ENCODE measurements around the gene ARHGEF16. TPM values are rescaled to one million over a fixed set of nuclear protein-coding genes. Genes with fewer than 3 reads are reported as not detected.
A peak's percentile ranks its signal among the peaks of the same experiment; 100 is the strongest.

The ARHGEF16 gene
- total RNA-seq, 1 donor from 2014 or later: 10.6 TPM

- H3K27me3 ChIP-seq (ENCODE audit: low read depth): no peaks in the 10 kb centered on the region
- TF ChIP-seq CTCF (IDR thresholded peaks at IDR 0.05): no peak
Measured at GRCh38 chr1:3515272-3515671, 60.8 kb downstream of the ARHGEF16 start.

GRCh38 chr1:3515774-3516480, 61.5 kb downstream of the ARHGEF16 start:
- H3K4me1 ChIP-seq: no peaks in the 10 kb centered on the region
- TF ChIP-seq CTCF (IDR thresholded peaks at IDR 0.05): no peak
- no peak overlapping the region for H3K4me3 ChIP-seq
- DNase-seq (no peak), ATAC-seq (no peak)
- H3K27ac ChIP-seq: no peak overlapping the region
- H3K36me3 ChIP-seq: peaks cover 15% of the 10 kb centered on the region
- H3K9me3 ChIP-seq: no peaks in the 10 kb centered on the region
- intact Hi-C loops (cut with DNase I): no loop called here
- no peaks in the 10 kb centered on the region for H3K27me3 ChIP-seq (ENCODE audit: low read depth)

More at GRCh38 chr1:3515272-3515671, 60.8 kb downstream of the ARHGEF16 start:
- no peak overlapping the region for H3K27ac ChIP-seq
- intact Hi-C loops (cut with DNase I): no loop called here
- DNase-seq (no peak), ATAC-seq (no peak)
- no peaks in the 10 kb centered on the region for H3K4me1 ChIP-seq
- H3K4me3 ChIP-seq: no peak overlapping the region
- H3K36me3 ChIP-seq: peaks cover 15% of the 10 kb centered on the region
- no peaks in the 10 kb centered on the region for H3K9me3 ChIP-seq

- no peak overlapping the region for H3K27ac ChIP-seq
- no peak for TF ChIP-seq CTCF (IDR thresholded peaks at IDR 0.05)
- H3K4me3 ChIP-seq: no peak overlapping the region
- DNase-seq: no peak
- no peaks in the 10 kb centered on the region for H3K27me3 ChIP-seq (ENCODE audit: low read depth)
- no peaks in the 10 kb centered on the region for H3K4me1 ChIP-seq
- H3K36me3 ChIP-seq: peaks cover 15% of the 10 kb centered on the region
- no peak for ATAC-seq
- intact Hi-C loops (cut with DNase I): no loop called here
- no peaks in the 10 kb centered on the region for H3K9me3 ChIP-seq
Measured at GRCh38 chr1:3516481-3516869, 62.0 kb downstream of the ARHGEF16 start.

- intact Hi-C loops (cut with DNase I): no loop called here
- Histone ChIP-seq H3K4me3 (no peak overlapping the region), H3K27ac (no peak overlapping the region), H3K36me3 (peaks cover 21% of the 10 kb centered on the region), H3K4me1 (no peaks in the 10 kb centered on the region), H3K27me3 (ENCODE audit: low read depth) (no peaks in the 10 kb centered on the region), H3K9me3 (no peaks in the 10 kb centered on the region)
- DNase-seq: no peak
- TF ChIP-seq CTCF (IDR thresholded peaks at IDR 0.05): no peak
- ATAC-seq: no peak
Measured at GRCh38 chr1:3516911-3517675, 62.6 kb downstream of the ARHGEF16 start.

- no peak overlapping the region for H3K27ac ChIP-seq
- intact Hi-C loops (cut with DNase I): no loop called here
- no peak for ATAC-seq
Measured at GRCh38 chr1:3518256-3518655, 63.8 kb downstream of the ARHGEF16 start.

More at GRCh38 chr1:3518256-3518655, 63.8 kb downstream of the ARHGEF16 start:
- H3K4me3 ChIP-seq: no peak overlapping the region
- H3K36me3 ChIP-seq: peaks cover 29% of the 10 kb centered on the region
- peak; percentile 68 for TF ChIP-seq CTCF (IDR thresholded peaks at IDR 0.05)
- no peaks in the 10 kb centered on the region for H3K4me1 ChIP-seq
- no peaks in the 10 kb centered on the region for H3K9me3 ChIP-seq
- H3K27me3 ChIP-seq (ENCODE audit: low read depth): no peaks in the 10 kb centered on the region
- DNase-seq: no peak
